ENCODE measurements around the gene OSBPL5. TPM values are rescaled to one million over a fixed set of nuclear protein-coding genes. Genes with fewer than 3 reads are reported as not detected.

The OSBPL5 gene
- total RNA-seq, 1 experiment from 2014 or later, result 51.4 TPM

DNA sequence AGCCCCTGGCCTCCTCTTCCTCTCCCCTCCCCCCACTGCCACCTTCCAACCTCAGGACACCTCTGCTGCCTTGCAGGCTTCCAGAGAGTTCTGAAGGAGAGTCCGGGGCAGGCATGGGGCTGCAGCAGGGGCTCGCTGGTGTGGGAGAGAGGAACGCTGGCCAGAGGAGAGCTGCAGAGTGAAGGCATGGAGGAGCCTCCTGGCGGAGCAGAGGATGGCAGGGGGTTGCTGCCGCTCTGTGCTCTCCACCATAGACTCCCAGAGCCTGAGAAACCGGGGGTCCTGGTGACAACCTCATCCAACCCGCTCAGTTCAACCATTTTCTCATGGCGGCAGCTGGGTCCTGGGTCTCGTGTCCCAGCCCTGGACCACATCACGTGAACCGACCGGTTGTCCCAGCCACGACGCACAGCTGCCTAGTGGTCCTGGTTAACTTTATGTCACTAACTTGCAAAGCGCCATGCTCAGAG is 36.0 kb upstream of the OSBPL5 start:
- Histone ChIP-seq H3F3A (ENCODE audit: low read length, unreplicated experiment) (no peaks in the 10 kb centered on the region), H2AFZ (ENCODE audit: low read length) (no peak overlapping the region), H3K4me2 (ENCODE audit: low read length) (no peak overlapping the region), H3K9me3 (ENCODE audit: low read length) (no peaks in the 10 kb centered on the region), H3K9me2 (replicated peaks; ENCODE audit: low read length) (no peaks in the 10 kb centered on the region), H3K79me2 (ENCODE audit: low read length) (no peaks in the 10 kb centered on the region), H3K36me3 (ENCODE audit: low read depth, low read length) (no peaks in the 10 kb centered on the region), H3K27ac (ENCODE audit: low read length) (no peak overlapping the region), H3K27me3 (ENCODE audit: low read length) (peaks cover 33% of the 10 kb centered on the region), H3K4me3 (ENCODE audit: low read length) (no peak overlapping the region), H3K9ac (ENCODE audit: low read length) (no peak overlapping the region), H3K4me1 (ENCODE audit: insufficient read depth, low read length) (no peaks in the 10 kb centered on the region), H4K20me1 (ENCODE audit: low read length) (no peaks in the 10 kb centered on the region)
- intact Hi-C loops (cut with micrococcal nuclease), result no loop called here
- CTCF ChIA-PET, result no interaction called here
- ATAC-seq (no peak), DNase-seq (no peak)
- TF ChIP-seq EZH2phosphoT487 (IDR thresholded peaks at IDR 0.05; ENCODE audit: borderline replicate concordance, low read length), result no peak
- TF ChIP-seq CTCF (conservative IDR thresholded peaks at IDR 0.05; ENCODE audit: low read depth, low read length), result no peak
- TF ChIP-seq EZH2 (IDR thresholded peaks at IDR 0.05; ENCODE audit: low read length, unreplicated experiment), result no peak
- no TSS peak for BruUV-seq (replicated peaks)
- POLR2A ChIA-PET (ENCODE audit: unreplicated experiment), result no interaction called here

DNA sequence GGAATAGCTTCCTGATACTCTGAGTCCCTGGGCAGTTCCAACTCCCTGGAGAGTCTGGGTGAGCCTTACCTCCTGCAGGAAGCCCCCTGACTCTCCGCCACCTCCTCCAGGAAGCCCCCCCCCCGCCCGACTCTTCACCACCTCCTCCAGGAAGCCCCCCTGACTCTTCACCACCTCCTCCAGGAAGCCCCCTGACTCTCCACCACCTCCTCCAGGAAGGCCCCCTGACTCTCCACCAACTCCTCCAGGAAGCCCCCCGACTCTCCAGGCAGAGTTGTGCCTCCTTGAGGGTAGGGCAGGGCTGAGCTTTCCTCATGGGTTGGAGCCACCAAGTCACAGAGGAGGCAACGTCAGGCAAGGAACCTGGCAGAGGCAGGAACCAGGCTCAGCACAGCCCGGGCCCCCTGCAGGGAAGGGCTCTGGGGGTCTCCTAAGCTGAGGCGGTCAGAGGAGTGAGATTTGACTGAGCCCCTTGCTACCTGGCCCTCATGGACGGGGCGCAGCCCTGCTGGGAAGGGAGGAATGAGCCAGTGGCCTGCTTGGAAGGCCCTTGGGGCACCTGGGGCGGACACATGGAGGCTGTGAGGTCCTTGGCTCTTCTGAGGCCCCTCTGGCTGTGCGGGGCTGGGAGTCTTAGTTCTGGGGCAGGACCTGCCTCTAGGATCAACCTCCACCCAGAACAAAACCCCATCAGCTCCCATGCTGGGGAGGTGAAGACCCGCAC is 35.4 kb upstream of the OSBPL5 start:
- no peaks in the 10 kb centered on the region for H4K20me1 ChIP-seq (ENCODE audit: low read length)
- no peaks in the 10 kb centered on the region for H3F3A ChIP-seq (ENCODE audit: low read length, unreplicated experiment)
- ChIA-PET CTCF (no interaction called here), POLR2A (ENCODE audit: unreplicated experiment) (no interaction called here)
- H2AFZ ChIP-seq (ENCODE audit: low read length), result no peak overlapping the region
- no peak overlapping the region for H3K4me2 ChIP-seq (ENCODE audit: low read length)
- H3K27me3 ChIP-seq (ENCODE audit: low read length), result peaks cover 33% of the 10 kb centered on the region
- no peaks in the 10 kb centered on the region for H3K9me3 ChIP-seq (ENCODE audit: low read length)
- BruUV-seq (replicated peaks), result no TSS peak
- ATAC-seq (no peak), DNase-seq (no peak)
- H3K9ac ChIP-seq (ENCODE audit: low read length), result no peak overlapping the region
- H3K36me3 ChIP-seq (ENCODE audit: low read depth, low read length), result no peaks in the 10 kb centered on the region
- H3K4me3 ChIP-seq (ENCODE audit: low read length), result no peak overlapping the region
- TF ChIP-seq EZH2phosphoT487 (IDR thresholded peaks at IDR 0.05; ENCODE audit: borderline replicate concordance, low read length), result no peak
- TF ChIP-seq CTCF (conservative IDR thresholded peaks at IDR 0.05; ENCODE audit: low read depth, low read length), result no peak
- no peak for TF ChIP-seq EZH2 (IDR thresholded peaks at IDR 0.05; ENCODE audit: low read length, unreplicated experiment)
- intact Hi-C loops (cut with micrococcal nuclease), result no loop called here
- H3K79me2 ChIP-seq (ENCODE audit: low read length), result no peaks in the 10 kb centered on the region
- H3K4me1 ChIP-seq (ENCODE audit: insufficient read depth, low read length), result no peaks in the 10 kb centered on the region
- no peaks in the 10 kb centered on the region for H3K9me2 ChIP-seq (replicated peaks; ENCODE audit: low read length)
- H3K27ac ChIP-seq (ENCODE audit: low read length), result no peak overlapping the region

DNA sequence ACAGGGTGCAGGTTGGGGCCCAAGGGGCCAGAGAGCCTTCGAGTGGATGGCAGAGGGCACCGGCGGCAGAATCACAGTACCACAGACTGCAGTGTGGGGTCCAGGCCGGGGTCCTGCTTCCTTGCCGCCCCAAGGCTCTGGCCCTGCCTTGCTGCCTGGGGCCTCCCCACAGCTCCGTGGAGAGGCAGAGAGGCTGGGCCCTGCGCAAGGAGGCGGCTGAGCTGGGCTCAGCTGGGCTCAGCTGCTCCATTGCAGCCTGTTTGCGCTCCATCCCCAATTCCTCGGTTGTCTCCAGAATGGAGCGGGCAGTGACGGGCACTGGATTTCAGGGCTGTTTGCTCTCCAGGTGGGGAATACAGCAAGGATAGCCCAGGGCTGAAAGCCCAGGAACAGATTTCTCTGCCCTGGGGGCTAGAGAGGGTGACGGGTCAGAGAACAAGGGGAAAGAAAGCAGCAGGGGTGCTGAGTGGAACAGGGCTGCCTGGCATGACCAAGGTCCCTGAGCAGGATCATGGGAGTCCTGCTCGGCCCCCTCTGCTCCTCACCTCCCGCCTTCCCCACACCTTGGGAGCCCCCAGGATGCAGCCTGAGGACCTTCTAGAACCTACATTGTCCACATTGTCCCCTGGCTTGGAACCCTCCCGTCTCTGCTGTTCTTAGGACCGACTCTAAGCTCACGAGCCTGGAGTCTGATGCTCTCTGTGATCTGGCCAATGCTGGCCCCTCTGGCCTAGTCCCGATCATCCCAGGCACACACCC is 34.6 kb upstream of the OSBPL5 start:
- Histone ChIP-seq H3K9me3 (ENCODE audit: low read length) (no peaks in the 10 kb centered on the region), H3K4me1 (ENCODE audit: insufficient read depth, low read length) (no peaks in the 10 kb centered on the region), H3K9me2 (replicated peaks; ENCODE audit: low read length) (no peaks in the 10 kb centered on the region), H3F3A (ENCODE audit: low read length, unreplicated experiment) (no peaks in the 10 kb centered on the region), H3K36me3 (ENCODE audit: low read depth, low read length) (no peaks in the 10 kb centered on the region), H3K27me3 (ENCODE audit: low read length) (peaks cover 32% of the 10 kb centered on the region), H2AFZ (ENCODE audit: low read length) (no peak overlapping the region), H3K79me2 (ENCODE audit: low read length) (no peaks in the 10 kb centered on the region), H3K27ac (ENCODE audit: low read length) (no peak overlapping the region), H3K9ac (ENCODE audit: low read length) (no peak overlapping the region), H3K4me3 (ENCODE audit: low read length) (no peak overlapping the region), H4K20me1 (ENCODE audit: low read length) (no peaks in the 10 kb centered on the region), H3K4me2 (ENCODE audit: low read length) (no peak overlapping the region)
- no TSS peak for BruUV-seq (replicated peaks)
- intact Hi-C loops (cut with micrococcal nuclease), result no loop called here
- CTCF ChIA-PET, result no interaction called here
- TF ChIP-seq EZH2phosphoT487 (IDR thresholded peaks at IDR 0.05; ENCODE audit: borderline replicate concordance, low read length) (no peak), EZH2 (IDR thresholded peaks at IDR 0.05; ENCODE audit: low read length, unreplicated experiment) (no peak), CTCF (conservative IDR thresholded peaks at IDR 0.05; ENCODE audit: low read depth, low read length) (no peak)
- ATAC-seq (no peak), DNase-seq (no peak)
- POLR2A ChIA-PET (ENCODE audit: unreplicated experiment), result no interaction called here
